IMR-90 (cell line): Measurements from ENCODE around the gene FGF12. TPM values are rescaled to one million over a fixed set of nuclear protein-coding genes. Genes with fewer than 3 reads are reported as not detected.

ENCODE experiments used
- ATAC-seq: fragments of 200-7000 bp; cut with Tn5 transposase; 2 replicates; pipeline ENCODE4 v1.9.1; 2020; ENCODE audit warnings: low read depth, mild to moderate bottlenecking, moderate library complexity
- BruUV-seq: library from RNA; stranded (reverse); fragments of 400-500 nt; replicated peaks from 2 replicates; lab custom pipeline; 2021; lab: Mats Ljungman, UMichigan
- CTCF ChIA-PET: fragments of 300-600 bp; formaldehyde crosslinking; extraction: SDS; loops from one replicate; lab custom pipeline; 2021; ENCODE audit warnings: antibody characterized with exemption; lab: Yijun Ruan, JAX
- POLR2A ChIA-PET: fragments of 300-600 bp; sonication (Branson Sonifier 250); formaldehyde crosslinking; loops from one replicate; lab custom pipeline; 2022; ENCODE audit warnings: antibody characterized with exemption; ENCODE audit not compliant: unreplicated experiment; lab: Charles Lee
- DNase-seq: peaks from one replicate; pipeline ENCODE4 v3.0.0; 2013
- H2AFZ ChIP-seq: replicated peaks from 2 replicates; pipeline ENCODE3; 2013; ENCODE audit warnings: low read length, mild to moderate bottlenecking; ENCODE audit not compliant: poor library complexity
- H2AK5ac ChIP-seq: 2 replicates; pipeline ENCODE4 v1.6.1; 2013; ENCODE audit warnings: low read depth, low read length, inconsistent platforms
- H2AK9ac ChIP-seq: replicated peaks from 2 replicates; pipeline ENCODE3; 2013; ENCODE audit warnings: mild to moderate bottlenecking, low read depth, low read length, moderate library complexity; ENCODE audit not compliant: poor library complexity
- H2BK120ac ChIP-seq: 2 replicates; pipeline ENCODE4 v1.6.1; 2013; ENCODE audit warnings: low read depth, low read length, inconsistent platforms
- H2BK15ac ChIP-seq: 3 replicates; pipeline ENCODE4 v1.6.1; 2013; ENCODE audit warnings: low read depth, low read length, inconsistent platforms
- H2BK20ac ChIP-seq: 2 replicates; pipeline ENCODE4 v1.6.1; 2013; ENCODE audit warnings: low read depth, mild to moderate bottlenecking, inconsistent platforms, low read length, moderate library complexity
- H2BK5ac ChIP-seq: 2 replicates; pipeline ENCODE4 v1.6.1; 2013; ENCODE audit warnings: mild to moderate bottlenecking, low read depth, low read length, inconsistent platforms; ENCODE audit not compliant: poor library complexity, severe bottlenecking
- H3K14ac ChIP-seq: replicated peaks from 2 replicates; pipeline ENCODE4 v1.6.1; 2013; ENCODE audit warnings: low read depth, low read length, inconsistent platforms
- H3K18ac ChIP-seq: 2 replicates; pipeline ENCODE4 v1.6.1; 2013; ENCODE audit warnings: low read depth, low read length, control low read depth
- H3K23ac ChIP-seq: 2 replicates; pipeline ENCODE4 v1.6.1; 2013; ENCODE audit warnings: low read depth, low read length, inconsistent platforms
- H3K27ac ChIP-seq: 2 replicates; pipeline ENCODE4 v1.5.1; 2013; ENCODE audit warnings: mild to moderate bottlenecking, control low read depth, low read length; ENCODE audit not compliant: insufficient read depth
- H3K27me3 ChIP-seq: 2 replicates; pipeline ENCODE4 v1.6.1; 2013; ENCODE audit warnings: low read length; ENCODE audit not compliant: control insufficient read depth, insufficient read depth
- H3K36me3 ChIP-seq: 2 replicates; pipeline ENCODE4 v1.6.1; 2013; ENCODE audit warnings: low read length, mixed read lengths; ENCODE audit not compliant: control insufficient read depth, insufficient read depth
- H3K4ac ChIP-seq: 2 replicates; pipeline ENCODE4 v1.6.1; 2013; ENCODE audit warnings: low read depth, low read length, inconsistent platforms
- H3K4me1 ChIP-seq: 2 replicates; pipeline ENCODE4 v1.6.1; 2013; ENCODE audit warnings: low read length, mixed read lengths; ENCODE audit not compliant: control insufficient read depth, insufficient read depth
- H3K4me2 ChIP-seq: 2 replicates; pipeline ENCODE4 v1.6.1; 2013; ENCODE audit warnings: low read depth, mild to moderate bottlenecking, control low read depth, low read length, moderate library complexity
- H3K4me3 ChIP-seq: 2 replicates; pipeline ENCODE4 v1.5.1; 2013; ENCODE audit warnings: low read depth, mild to moderate bottlenecking, control low read depth, low read length, moderate library complexity; ENCODE audit not compliant: insufficient read depth
- H3K56ac ChIP-seq: 2 replicates; pipeline ENCODE4 v1.6.1; 2013; ENCODE audit warnings: low read length, inconsistent platforms; ENCODE audit not compliant: insufficient read depth; ENCODE audit errors: extremely low read depth
- H3K79me1 ChIP-seq, 2 experiments: 2 replicates each; pipeline ENCODE4 v1.6.1; 2013; ENCODE audit warnings: low read length in 2 of 2, inconsistent platforms in 1 of 2, low read depth in 1 of 2
- H3K9ac ChIP-seq: 2 replicates; pipeline ENCODE4 v1.6.1; 2013; ENCODE audit warnings: low read depth, low read length, control low read depth
- H3K9me1 ChIP-seq: 2 replicates; pipeline ENCODE4 v1.6.1; 2013; ENCODE audit warnings: low read length, inconsistent platforms; ENCODE audit not compliant: insufficient read depth
- H3K9me3 ChIP-seq: 2 replicates; pipeline ENCODE4 v1.6.1; 2013; ENCODE audit warnings: low read length; ENCODE audit not compliant: control insufficient read depth, insufficient read depth
- H4K20me1 ChIP-seq: 2 replicates; pipeline ENCODE4 v1.6.1; 2013; ENCODE audit warnings: low read length, inconsistent platforms; ENCODE audit not compliant: insufficient read depth
- H4K5ac ChIP-seq: 2 replicates; pipeline ENCODE4 v1.6.1; 2013; ENCODE audit warnings: mild to moderate bottlenecking, low read depth, low read length, control low read depth
- H4K8ac ChIP-seq, 2 experiments: 2 replicates each; pipeline ENCODE4 v1.6.1; 2013; ENCODE audit warnings: low read depth in 2 of 2, low read length in 2 of 2, control low read depth in 1 of 2, inconsistent platforms in 1 of 2
- H4K91ac ChIP-seq: 2 replicates; pipeline ENCODE4 v1.6.1; 2013; ENCODE audit warnings: low read depth, low read length, inconsistent platforms; ENCODE audit not compliant: insufficient read depth
- BHLHE40 ChIP-seq: fragments of 150-350 bp; IDR thresholded peaks from 2 replicates; pipeline ENCODE4 v1.6.1; 2016; ENCODE audit warnings: mild to moderate bottlenecking, low read depth, low read length
- CEBPB ChIP-seq: IDR thresholded peaks from 2 replicates; pipeline ENCODE4 v1.6.1; 2012; ENCODE audit warnings: low read depth, low read length, improper control_type of control experiment
- CHD1 ChIP-seq: IDR thresholded peaks from 2 replicates; pipeline ENCODE4 v1.6.1; 2012; ENCODE audit warnings: low read depth, low read length, improper control_type of control experiment
- CTCF ChIP-seq: conservative IDR thresholded peaks from 2 replicates; pipeline ENCODE4 v1.5.1; 2012; ENCODE audit warnings: mild to moderate bottlenecking, low read depth, low read length, improper control_type of control experiment
- FOS ChIP-seq: fragments of 150-350 bp; IDR thresholded peaks from 2 replicates; pipeline ENCODE4 v1.6.1; 2016; ENCODE audit warnings: low read depth, low read length
- MAFK ChIP-seq: IDR thresholded peaks from 2 replicates; pipeline ENCODE4 v1.6.1; 2012; ENCODE audit warnings: low read depth, low read length, improper control_type of control experiment
- MAZ ChIP-seq: IDR thresholded peaks from 2 replicates; pipeline ENCODE4 v1.6.1; 2012; ENCODE audit warnings: low read depth, mild to moderate bottlenecking, low read length, improper control_type of control experiment, moderate library complexity, borderline replicate concordance
- MXI1 ChIP-seq: IDR thresholded peaks from 2 replicates; pipeline ENCODE4 v1.6.1; 2012; ENCODE audit warnings: low read depth, mild to moderate bottlenecking, low read length, moderate library complexity, borderline replicate concordance
- NFE2L2 ChIP-seq: fragments of 150-350 bp; IDR thresholded peaks from 2 replicates; pipeline ENCODE4 v1.6.1; 2016; ENCODE audit warnings: low read depth, mild to moderate bottlenecking, low read length
- POLR2A ChIP-seq: IDR thresholded peaks from 2 replicates; pipeline ENCODE4 v1.6.1; 2012; ENCODE audit warnings: mild to moderate bottlenecking, low read depth, low read length
- RAD21 ChIP-seq: IDR thresholded peaks from 2 replicates; pipeline ENCODE4 v1.6.1; 2012; ENCODE audit warnings: low read length, improper control_type of control experiment
- RCOR1 ChIP-seq: IDR thresholded peaks from 2 replicates; pipeline ENCODE4 v1.6.1; 2012; ENCODE audit warnings: mild to moderate bottlenecking, low read length, improper control_type of control experiment; ENCODE audit not compliant: insufficient replicate concordance
- RFX5 ChIP-seq: IDR thresholded peaks from 2 replicates; pipeline ENCODE4 v1.8.0; 2012; ENCODE audit warnings: low read depth, mild to moderate bottlenecking, low read length, moderate library complexity
- SMC3 ChIP-seq: fragments of 150-350 bp; IDR thresholded peaks from 2 replicates; pipeline ENCODE4 v1.6.1; 2016; ENCODE audit warnings: low read depth, mild to moderate bottlenecking, antibody characterized with exemption, low read length, moderate library complexity
- WGBS, 2 experiments: methylation state at CpG; one replicate each; pipeline versions ENCODE4 v1.1.5 to v1.1.7; 2013; ENCODE audit warnings: missing lambda C conversion rate in 2 of 2; ENCODE audit not compliant: insufficient read length in 1 of 2; ENCODE audit errors: extremely low coverage in 2 of 2; 5-methylcytosine and 5-hydroxymethylcytosine counted together
- dilution Hi-C: fragments of 300-500 bp; cut with HindIII; formaldehyde crosslinking; loops from one replicate; pipeline ENCODE4 v1.14.3; 2018; ENCODE audit warnings: low sequenced_read_pairs; ENCODE audit not compliant: unreplicated experiment
- in situ Hi-C: fragments of 300-500 bp; cut with MboI; formaldehyde crosslinking; loops from 3 replicates; pipeline ENCODE4 v1.14.3; 2019; ENCODE audit warnings: low sequenced_read_pairs, inconsistent platforms, mixed read lengths
- intact Hi-C: fragments of 100-400 bp; cut with micrococcal nuclease; formaldehyde crosslinking; loops from 2 replicates; pipeline ENCODE4 v1.10.0; 2022
- polyA plus RNA-seq, 3 experiments: library from polyadenylated mRNA; depleted of rRNA; stranded (reverse); fragments of >200 nt; gene quantifications; 2 replicates each; pipeline ENCODE4 v1.2.3, GENCODE V29; 2012; ENCODE audit warnings: low replicate concordance in 1 of 3
- total RNA-seq: library from RNA; depleted of rRNA; stranded (reverse); fragments of >200 nt; gene quantifications from 2 replicates; pipeline ENCODE4 v1.2.3, GENCODE V29; 2012
- TF ChIP-seq, protein P1 (sequence below): fragments of 150-350 bp; IDR thresholded peaks from 2 replicates; pipeline ENCODE4 v1.6.1; 2016; ENCODE audit warnings: low read depth, mild to moderate bottlenecking, low read length, moderate library complexity, borderline replicate concordance
- TF ChIP-seq, protein P2 (sequence below): fragments of 150-350 bp; IDR thresholded peaks from 2 replicates; pipeline ENCODE4 v1.6.1; 2017; ENCODE audit warnings: mild to moderate bottlenecking, antibody characterized with exemption, low read length, low read depth

Gene FGF12
- total and polyA plus RNA-seq, 2 of the 4 experiments (the other 2 are of a cell fraction) = not detected

GRCh38 chr3:192156382-192156781 is 571.0 kb downstream of the FGF12 start:
- intact Hi-C loops (no loop called here), dilution Hi-C loops (no loop called here), in situ Hi-C loops (no loop called here)
- no peak overlapping the region for H2BK120ac ChIP-seq
- no peak overlapping the region for H3K56ac ChIP-seq
- H2BK20ac ChIP-seq = no peak overlapping the region
- H3K18ac ChIP-seq = no peak overlapping the region
- ChIA-PET CTCF (no interaction called here), POLR2A (no interaction called here)
- H2BK5ac ChIP-seq = no peak overlapping the region
- no CpG with 5 or more reads among the region's 1 CpG for WGBS, 2 experiments
- H3K4me3 ChIP-seq = no peak overlapping the region
- no peak overlapping the region for H2AFZ ChIP-seq
- H3K4me2 ChIP-seq = no peak overlapping the region
- no peak overlapping the region for H2BK15ac ChIP-seq
- no peak overlapping the region for H4K5ac ChIP-seq
- TF ChIP-seq SMC3 = no peak
- no peak for TF ChIP-seq CTCF
- TF ChIP-seq, protein P1, sequence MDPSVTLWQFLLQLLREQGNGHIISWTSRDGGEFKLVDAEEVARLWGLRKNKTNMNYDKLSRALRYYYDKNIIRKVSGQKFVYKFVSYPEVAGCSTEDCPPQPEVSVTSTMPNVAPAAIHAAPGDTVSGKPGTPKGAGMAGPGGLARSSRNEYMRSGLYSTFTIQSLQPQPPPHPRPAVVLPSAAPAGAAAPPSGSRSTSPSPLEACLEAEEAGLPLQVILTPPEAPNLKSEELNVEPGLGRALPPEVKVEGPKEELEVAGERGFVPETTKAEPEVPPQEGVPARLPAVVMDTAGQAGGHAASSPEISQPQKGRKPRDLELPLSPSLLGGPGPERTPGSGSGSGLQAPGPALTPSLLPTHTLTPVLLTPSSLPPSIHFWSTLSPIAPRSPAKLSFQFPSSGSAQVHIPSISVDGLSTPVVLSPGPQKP = no peak
- no peak for TF ChIP-seq FOS
- no peak for TF ChIP-seq MAZ
- TF ChIP-seq MXI1 = no peak
- no peak for TF ChIP-seq CEBPB
- no peak for TF ChIP-seq BHLHE40
- TF ChIP-seq POLR2A = no peak
- no peak for TF ChIP-seq NFE2L2
- TF ChIP-seq RCOR1 = no peak
- TF ChIP-seq, protein P2, sequence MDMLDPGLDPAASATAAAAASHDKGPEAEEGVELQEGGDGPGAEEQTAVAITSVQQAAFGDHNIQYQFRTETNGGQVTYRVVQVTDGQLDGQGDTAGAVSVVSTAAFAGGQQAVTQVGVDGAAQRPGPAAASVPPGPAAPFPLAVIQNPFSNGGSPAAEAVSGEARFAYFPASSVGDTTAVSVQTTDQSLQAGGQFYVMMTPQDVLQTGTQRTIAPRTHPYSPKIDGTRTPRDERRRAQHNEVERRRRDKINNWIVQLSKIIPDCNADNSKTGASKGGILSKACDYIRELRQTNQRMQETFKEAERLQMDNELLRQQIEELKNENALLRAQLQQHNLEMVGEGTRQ = no peak
- TF ChIP-seq MAFK = no peak
- TF ChIP-seq RFX5 = no peak
- no peak for TF ChIP-seq RAD21
- no peak for TF ChIP-seq CHD1
- H4K91ac ChIP-seq = no peak overlapping the region
- no peaks in the 10 kb centered on the region for H4K20me1 ChIP-seq
- H3K36me3 ChIP-seq = no peaks in the 10 kb centered on the region
- H3K14ac ChIP-seq = no peak overlapping the region
- H3K4ac ChIP-seq = no peak overlapping the region
- H3K9ac ChIP-seq = no peak overlapping the region
- H2AK9ac ChIP-seq = no peak overlapping the region
- H2AK5ac ChIP-seq = no peak overlapping the region
- H3K4me1 ChIP-seq = no peaks in the 10 kb centered on the region
- no peak for ATAC-seq
- no peaks in the 10 kb centered on the region for H3K27me3 ChIP-seq
- no TSS peak for BruUV-seq
- no peak overlapping the region for H4K8ac ChIP-seq
- H3K9me3 ChIP-seq = no peaks in the 10 kb centered on the region
- H3K23ac ChIP-seq = no peak overlapping the region
- H3K9me1 ChIP-seq = no peaks in the 10 kb centered on the region
- H3K79me1 ChIP-seq = no peaks in the 10 kb centered on the region
- H3K27ac ChIP-seq = no peak overlapping the region
- DNase-seq = no peak
